ENCODE results near the gene FGF19. TPM values are rescaled to one million over a fixed set of nuclear protein-coding genes. Genes with fewer than 3 reads are reported as not detected.
A peak's percentile ranks its signal among the peaks of the same experiment; 100 is the strongest.
"Not testable (repeated sequence)": the region's sequence is repeated elsewhere in the genome, so short reads cannot be mapped to it uniquely, and the experiment has no call there.

The FGF19 gene
- total RNA-seq, 1 donor from 2014 or later: 0.49 TPM

- not testable (repeated sequence) for DNase-seq
These were observed 7.8 kb downstream of the FGF19 start for GRCh38 chr11:69695995-69696394.

GRCh38 chr11:69695581-69695980 lies 8.2 kb downstream of the FGF19 start:
- DNase-seq: no peak

- no peak for DNase-seq
These were observed 9.0 kb downstream of the FGF19 start for GRCh38 chr11:69694781-69695180.

- no peak for DNase-seq
These were observed 11.4 kb downstream of the FGF19 start for GRCh38 chr11:69692422-69692821.

GRCh38 chr11:69691463-69691862 lies 12.4 kb downstream of the FGF19 start:
- DNase-seq: no peak

- DNase-seq: no peak
These were observed 14.1 kb downstream of the FGF19 start for GRCh38 chr11:69689484-69690319.

- not testable (repeated sequence) for DNase-seq
These were observed 15.7 kb downstream of the FGF19 start for GRCh38 chr11:69687969-69688771.

- DNase-seq: no peak
These were observed 17.0 kb downstream of the FGF19 start for GRCh38 chr11:69686856-69687255.

GRCh38 chr11:69686452-69686851 lies 17.4 kb downstream of the FGF19 start:
- DNase-seq: no peak

- no peak for DNase-seq
These were observed 18.5 kb downstream of the FGF19 start for GRCh38 chr11:69685348-69685747.

GRCh38 chr11:69684651-69685050 lies 19.2 kb downstream of the FGF19 start:
- DNase-seq: no peak

GRCh38 chr11:69683764-69684333 lies 20.0 kb downstream of the FGF19 start:
- no peak for DNase-seq

- DNase-seq: no peak
These were observed 21.0 kb downstream of the FGF19 start for GRCh38 chr11:69682681-69683326.

GRCh38 chr11:69682221-69682620 lies 21.6 kb downstream of the FGF19 start:
- no peak for DNase-seq

- DNase-seq: no peak
These were observed 23.1 kb downstream of the FGF19 start for GRCh38 chr11:69680688-69681087.

GRCh38 chr11:69677749-69678148 lies 26.1 kb downstream of the FGF19 start:
- DNase-seq: no peak

GRCh38 chr11:69674886-69675714 lies 28.7 kb downstream of the FGF19 start, which contains the start of gene LTO1:
Gene LTO1 (minus strand): TSS chr11:69675353. CDS start chr11:69675239, 114 bp downstream.
- DNase-seq: peak; percentile 93

- DNase-seq: peak; percentile 15
These were observed 29.4 kb downstream of the FGF19 start for GRCh38 chr11:69674267-69674885.

- no peak for DNase-seq
These were observed 31.9 kb downstream of the FGF19 start for GRCh38 chr11:69671734-69672465.

GRCh38 chr11:69670158-69670845 lies 33.5 kb downstream of the FGF19 start:
- DNase-seq: peak; percentile 85

Data from skin of body (tissue), 2 donors.